H1 (cell line): ENCODE results near the gene MYMX. TPM values are rescaled to one million over a fixed set of nuclear protein-coding genes. Genes with fewer than 3 reads are reported as not detected.

Experiments used
- CTCF ChIA-PET: fragments of 300-600 bp; sonication (Branson Sonifier 250); formaldehyde crosslinking; loops from one replicate; lab custom pipeline; 2021; ENCODE audit not compliant: partially characterized antibody; lab: Charles Lee
- POLR2A ChIA-PET: fragments of 300-600 bp; sonication (Branson Sonifier 250); formaldehyde crosslinking; loops from one replicate; lab custom pipeline; 2021; ENCODE audit warnings: inconsistent platforms; ENCODE audit not compliant: partially characterized antibody; lab: Charles Lee
- DNase-seq, 2 experiments: peaks; one replicate each; pipeline versions ENCODE4 v3.0.0 to v3.0.0-alpha.2; 2010 to 2022; ENCODE audit warnings: low spot score in 2 of 2, low read depth in 1 of 2, mixed read lengths in 1 of 2
- FAIRE-seq: peaks from 2 replicates; lab custom pipeline; 2011; peaks lifted over from hg19 to GRCh38; lab: Jason Lieb, UNC
- H2AFZ ChIP-seq: 2 replicates; pipeline ENCODE4 v1.8.1; 2012; ENCODE audit warnings: low read length, inconsistent platforms
- H2AK5ac ChIP-seq: 2 replicates; pipeline ENCODE4 v1.6.1; 2013; ENCODE audit warnings: low read depth, low read length
- H2BK120ac ChIP-seq: replicated peaks from 2 replicates; pipeline ENCODE3; 2013; ENCODE audit warnings: low read depth, low read length, inconsistent platforms
- H2BK12ac ChIP-seq: 2 replicates; pipeline ENCODE4 v1.6.1; 2013; ENCODE audit warnings: low read depth, low read length
- H2BK15ac ChIP-seq: 2 replicates; pipeline ENCODE4 v1.6.1; 2013; ENCODE audit warnings: low read length
- H2BK20ac ChIP-seq: 2 replicates; pipeline ENCODE4 v1.6.1; 2013; ENCODE audit warnings: low read length
- H2BK5ac ChIP-seq: 2 replicates; pipeline ENCODE4 v1.6.1; 2013; ENCODE audit warnings: low read depth, low read length
- H3K14ac ChIP-seq: 2 replicates; pipeline ENCODE4 v1.6.1; 2013; ENCODE audit warnings: inconsistent platforms; ENCODE audit not compliant: insufficient read length
- H3K18ac ChIP-seq: 2 replicates; pipeline ENCODE4 v1.6.1; 2013; ENCODE audit warnings: low read length; ENCODE audit errors: extremely low read depth
- H3K23ac ChIP-seq: 2 replicates; pipeline ENCODE4 v1.6.1; 2013; ENCODE audit warnings: inconsistent platforms; ENCODE audit not compliant: insufficient read length
- H3K23me2 ChIP-seq: 2 replicates; pipeline ENCODE4 v1.6.1; 2013; ENCODE audit warnings: low read depth, low read length
- H3K27ac ChIP-seq: 2 replicates; pipeline ENCODE4 v1.6.1; 2011; ENCODE audit warnings: low read depth, low read length, inconsistent platforms
- H3K27me3 ChIP-seq, 4 experiments: replicated peaks in 1 of 4; 1 replicate in 1 of 4; 2 replicates in 3 of 4; pipeline versions ENCODE4 v1.6.1 to v1.8.1; 2011 to 2013; ENCODE audit warnings: low read length in 3 of 4, mild to moderate bottlenecking in 3 of 4, inconsistent platforms in 2 of 4, mixed read lengths in 2 of 4, moderate library complexity in 1 of 4; ENCODE audit not compliant: control insufficient read depth in 3 of 4, insufficient read depth in 3 of 4; ENCODE audit errors: extremely low read depth in 1 of 4
- H3K36me3 ChIP-seq, 4 experiments: 2 replicates each; pipeline versions ENCODE4 v1.6.1 to v1.8.1; 2011 to 2013; ENCODE audit warnings: mild to moderate bottlenecking in 4 of 4, low read length in 3 of 4, moderate library complexity in 2 of 4, control low read depth in 1 of 4, inconsistent platforms in 1 of 4; ENCODE audit not compliant: insufficient read depth in 4 of 4, control insufficient read depth in 2 of 4
- H3K4ac ChIP-seq: replicated peaks from 2 replicates; pipeline ENCODE3; 2013; ENCODE audit warnings: low read length, low read depth, mixed read lengths, inconsistent platforms; ENCODE audit not compliant: insufficient read length
- H3K4me1 ChIP-seq, 4 experiments: replicated peaks in 1 of 4; 1 replicate in 1 of 4; 2 replicates in 3 of 4; pipeline versions ENCODE4 v1.6.1 to v1.8.1; 2011 to 2013; ENCODE audit warnings: low read length in 3 of 4, inconsistent platforms in 2 of 4, mixed read lengths in 1 of 4; ENCODE audit not compliant: insufficient read depth in 4 of 4, control insufficient read depth in 3 of 4
- H3K4me2 ChIP-seq, 2 experiments: 2 replicates each; pipeline versions ENCODE4 v1.6.1 to v1.8.1; 2011 to 2013; ENCODE audit warnings: low read depth in 2 of 2, low read length in 2 of 2, control low read depth in 1 of 2, inconsistent platforms in 1 of 2, mild to moderate bottlenecking in 1 of 2; ENCODE audit not compliant: insufficient read depth in 1 of 2
- H3K4me3 ChIP-seq, 4 experiments: fragments of 200-600, 300-600 bp in 1 of 4; sonication (generic), shearing (Covaris generic), sonication (Bioruptor Twin) in 1 of 4; 2 replicates each; pipeline versions ENCODE4 v1.5.1 to v1.8.1; 2011 to 2016; ENCODE audit warnings: low read length in 4 of 4, low read depth in 3 of 4, control low read depth in 2 of 4, inconsistent platforms in 2 of 4, mild to moderate bottlenecking in 2 of 4, mixed read lengths in 1 of 4, moderate library complexity in 1 of 4; ENCODE audit not compliant: insufficient read depth in 2 of 4; ENCODE audit errors: extremely low read depth in 1 of 4
- H3K56ac ChIP-seq: replicated peaks from 2 replicates; pipeline ENCODE3; 2013; ENCODE audit warnings: low read depth, mild to moderate bottlenecking, mixed read lengths, low read length, inconsistent platforms; ENCODE audit not compliant: insufficient read length
- H3K79me1 ChIP-seq: 2 replicates; pipeline ENCODE4 v1.6.1; 2013; ENCODE audit warnings: low read depth, low read length, control low read depth
- H3K79me2 ChIP-seq, 2 experiments: 2 replicates each; pipeline versions ENCODE4 v1.6.1 to v1.8.1; 2012 to 2013; ENCODE audit warnings: low read length in 2 of 2, mild to moderate bottlenecking in 2 of 2, inconsistent platforms in 1 of 2; ENCODE audit not compliant: insufficient read depth in 2 of 2, control insufficient read depth in 1 of 2
- H3K9ac ChIP-seq, 4 experiments: replicated peaks in 1 of 4; 1 replicate in 1 of 4; 2 replicates in 3 of 4; pipeline versions ENCODE4 v1.6.1 to v1.8.1; 2011 to 2013; ENCODE audit warnings: low read depth in 3 of 4, low read length in 3 of 4, control low read depth in 2 of 4, mild to moderate bottlenecking in 2 of 4, moderate library complexity in 2 of 4, inconsistent platforms in 1 of 4; ENCODE audit errors: extremely low read depth in 1 of 4
- H3K9me3 ChIP-seq, 2 experiments: 2 replicates each; pipeline versions ENCODE4 v1.6.1 to v1.8.1; 2012 to 2013; ENCODE audit warnings: mild to moderate bottlenecking in 2 of 2, moderate library complexity in 2 of 2, control low read depth in 1 of 2, inconsistent platforms in 1 of 2, low read depth in 1 of 2, low read length in 1 of 2, mixed read lengths in 1 of 2; ENCODE audit not compliant: insufficient read depth in 2 of 2
- H4K20me1 ChIP-seq, 2 experiments: replicated peaks in 1 of 2; 2 replicates each; pipeline versions ENCODE3 to v1.8.1; 2011 to 2013; ENCODE audit warnings: inconsistent platforms in 2 of 2, low read length in 2 of 2, mild to moderate bottlenecking in 1 of 2; ENCODE audit not compliant: insufficient read depth in 2 of 2, control insufficient read depth in 1 of 2
- H4K5ac ChIP-seq: 2 replicates; pipeline ENCODE4 v1.6.1; 2013; ENCODE audit warnings: low read length, low read depth, mixed read lengths, inconsistent platforms; ENCODE audit not compliant: insufficient read length
- H4K8ac ChIP-seq: 2 replicates; pipeline ENCODE4 v1.8.0; 2013; ENCODE audit warnings: mild to moderate bottlenecking, moderate library complexity, low read length, inconsistent platforms; ENCODE audit not compliant: insufficient read depth; ENCODE audit errors: extremely low read depth
- H4K91ac ChIP-seq: replicated peaks from 2 replicates; pipeline ENCODE3; 2013; ENCODE audit warnings: low read length, mixed read lengths, inconsistent platforms; ENCODE audit not compliant: insufficient read length
- CREB1 ChIP-seq: IDR thresholded peaks from 2 replicates; pipeline ENCODE4 v1.6.1; 2012; ENCODE audit warnings: inconsistent platforms
- KDM4A ChIP-seq: IDR thresholded peaks from one replicate; pipeline ENCODE4 v1.7.1; 2012; ENCODE audit warnings: low read depth, mild to moderate bottlenecking, moderate library complexity, low read length, inconsistent platforms; ENCODE audit not compliant: severe bottlenecking
- RBBP5 ChIP-seq: IDR thresholded peaks from 2 replicates; pipeline ENCODE4 v1.7.1; 2012; ENCODE audit warnings: low read depth, mild to moderate bottlenecking, inconsistent platforms, low read length, moderate library complexity, borderline replicate concordance
- SP4 ChIP-seq: IDR thresholded peaks from 2 replicates; pipeline ENCODE4 v1.6.1; 2012; ENCODE audit warnings: low read length, inconsistent platforms
- TBP ChIP-seq: IDR thresholded peaks from 2 replicates; pipeline ENCODE4 v1.6.1; 2011; ENCODE audit warnings: low read depth, low read length, improper control_type of control experiment
- ZNF274 ChIP-seq: IDR thresholded peaks from 2 replicates; pipeline ENCODE4 v1.7.0; 2012; ENCODE audit warnings: low read length, borderline replicate concordance; ENCODE audit errors: extremely low read depth
- WGBS, 2 experiments: shearing (Covaris generic) in 1 of 2; methylation state at CpG; one replicate each; pipeline versions ENCODE4 v1.1.6 to v1.1.7; 2013 to 2015; ENCODE audit warnings: low lambda C conversion rate in 2 of 2, mixed read lengths in 2 of 2, inconsistent platforms in 1 of 2, low coverage in 1 of 2, missing lambda C conversion rate in 1 of 2; ENCODE audit not compliant: insufficient replicate concordance in 2 of 2, insufficient coverage in 1 of 2, insufficient read length in 1 of 2; ENCODE audit errors: extremely low coverage in 1 of 2, missing lambda C conversion rate in 1 of 2; 5-methylcytosine and 5-hydroxymethylcytosine counted together
- polyA plus RNA-seq, 7 experiments: library from polyadenylated mRNA; depleted of rRNA in 3 of 7; stranded (reverse) in 5 of 7; unstranded in 2 of 7; fragments of >200 nt in 5 of 7; fragments of 200-250 nt in 2 of 7; gene quantifications; 1 replicate in 5 of 7; 2 replicates in 1 of 7; 4 replicates in 1 of 7; pipeline versions ENCODE4 v1.2.1 to v1.2.3, GENCODE V29; 2011 to 2013; ENCODE audit warnings: missing spikeins in 2 of 7, mixed read lengths in 2 of 7
- total RNA-seq: library from RNA; stranded (reverse); fragmentation: NEBNext Ultra II Directional; extraction: Animal tissue kit (Norgen Biotek cat#: 25700); gene quantifications from 2 replicates; pipeline ENCODE4 v1.2.1, GENCODE V29; 2021

Gene MYMX
- total and polyA plus RNA-seq, 2 of the 8 experiments (the other 6 are each of a cell fraction or from before 2014, with no cell fraction given): 4.7 to 6.9 TPM

DNA sequence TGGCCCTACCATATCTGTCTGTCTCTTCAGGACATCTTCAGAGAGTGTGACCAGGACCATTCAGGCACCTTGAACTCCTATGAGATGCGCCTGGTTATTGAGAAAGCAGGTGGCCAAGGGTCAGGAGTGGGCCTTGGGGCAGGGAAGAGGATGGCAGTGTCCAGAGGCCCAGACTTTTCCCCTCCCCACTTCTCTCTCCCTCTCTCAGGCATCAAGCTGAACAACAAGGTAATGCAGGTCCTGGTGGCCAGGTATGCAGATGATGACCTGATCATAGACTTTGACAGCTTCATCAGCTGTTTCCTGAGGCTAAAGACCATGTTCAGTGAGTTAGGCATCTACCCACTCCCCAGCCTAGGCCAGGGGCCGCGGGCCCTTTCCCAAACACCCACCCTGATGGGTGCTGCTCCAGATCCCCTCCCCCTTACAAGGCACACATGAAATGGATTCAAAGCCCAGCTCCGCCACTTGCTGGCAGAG lies 33.8 kb upstream of the MYMX start:
- DNase-seq: no peak
- H3K18ac ChIP-seq: no peak overlapping the region
- no peak overlapping the region for H4K91ac ChIP-seq
- peak overlapping the region; percentile 67; the same call in 1 of the 2 replicates for H2BK15ac ChIP-seq
- no peaks in the 10 kb centered on the region for H3K79me2 ChIP-seq
- no peak overlapping the region for H4K5ac ChIP-seq
- H3K27ac ChIP-seq: no peak overlapping the region
- H3K14ac ChIP-seq: no peak overlapping the region
- no peak overlapping the region for H3K23ac ChIP-seq
- ChIA-PET CTCF (interaction anchor here (0.7 to 6.5 kb wide), 7 partner anchors 10 to 85 kb away, joined by 3 to 34 read pairs (median 7); no protein-coding TSS in a partner anchor), POLR2A (interaction anchor here (0.6 to 2.7 kb wide), 8 partner anchors 11 to 552 kb away, joined by 3 to 11 read pairs (median 4); no protein-coding TSS in a partner anchor)
- peak overlapping the region; percentile 28; the same call in 1 of the 2 replicates for H2AK5ac ChIP-seq
- H3K4me2 ChIP-seq: no peak overlapping the region
- H3K27me3 ChIP-seq: no peaks in the 10 kb centered on the region
- 0 out of 2 replicates have a peak overlapping the region, but pooled peaks have one; percentile 25 for H2BK20ac ChIP-seq
- no peak overlapping the region for H3K4ac ChIP-seq
- H3K36me3 ChIP-seq: no peaks in the 10 kb centered on the region
- WGBS, 2 experiments: 96% methylated on average over 4 of the region's 4 CpGs; no CpG with 5 or more reads in 1 of the 2 experiments
- peak overlapping the region; percentile 64; the same call in 1 of the 2 replicates for H2BK12ac ChIP-seq
- H3K79me1 ChIP-seq: no peaks in the 10 kb centered on the region
- H3K9me3 ChIP-seq: no peaks in the 10 kb centered on the region
- no peak overlapping the region for H3K9ac ChIP-seq
- H3K4me1 ChIP-seq: peaks cover 2 to 10% (median 5%) of the 10 kb centered on the region in 4 experiments; a peak in 6 of 7 replicates
- no peak overlapping the region for H4K8ac ChIP-seq
- no peak overlapping the region for H3K56ac ChIP-seq
- peaks cover 10% of the 10 kb centered on the region; the same call in 1 of the 2 replicates for H3K23me2 ChIP-seq
- no peak overlapping the region for H2BK120ac ChIP-seq
- no peak overlapping the region for H3K4me3 ChIP-seq
- no peaks in the 10 kb centered on the region for H4K20me1 ChIP-seq
- FAIRE-seq: no peak
- H2AFZ ChIP-seq: no peak overlapping the region
- H2BK5ac ChIP-seq: no peak overlapping the region
- no peak for TF ChIP-seq ZNF274
- no peak for TF ChIP-seq RBBP5
- TF ChIP-seq KDM4A: no peak
- TF ChIP-seq SP4: no peak
- TF ChIP-seq TBP: no peak
- no peak for TF ChIP-seq CREB1
